ENCODE measurements around the gene PGAP2.

- TF ChIP-seq POLR2A (IDR thresholded peaks at IDR 0.05; ENCODE audit: low read length) (no peak), GATA1 (IDR thresholded peaks at IDR 0.05; ENCODE audit: low read depth, low read length) (no peak)
These were observed 21.7 kb downstream of the PGAP2 start for GRCh38 chr11:3830088-3830487.

Measured in erythroblast (primary cell).